WERI-Rb-1 (cell line): ENCODE data around the gene FBXL2.
"Not testable (repeated sequence)": the region's sequence is repeated elsewhere in the genome, so short reads cannot be mapped to it uniquely, and the experiment has no call there.

Experiments
- DNase-seq: peaks from one replicate; pipeline ENCODE4 v3.0.0-alpha.2; 2020
- H3K27ac ChIP-seq: fragments of 250-450 bp; sonication (Bioruptor Pico); 2 replicates; pipeline ENCODE4 v1.5.1; 2020; ENCODE audit warnings: mild to moderate bottlenecking, moderate library complexity
- H3K27me3 ChIP-seq: fragments of 250-450 bp; sonication (Bioruptor Pico); 2 replicates; pipeline ENCODE4 v1.5.1; 2021; ENCODE audit warnings: mild to moderate bottlenecking, low read depth, moderate library complexity; ENCODE audit not compliant: insufficient read depth, severe bottlenecking
- H3K36me3 ChIP-seq: fragments of 250-450 bp; sonication (Bioruptor Pico); 2 replicates; pipeline ENCODE4 v1.5.1; 2020; ENCODE audit warnings: mild to moderate bottlenecking, moderate library complexity
- H3K4me3 ChIP-seq: 2 replicates; pipeline ENCODE4 v1.5.1; 2011; ENCODE audit warnings: low read depth, mild to moderate bottlenecking, control low read depth, low read length
- H3K9me3 ChIP-seq: fragments of 250-450 bp; sonication (Bioruptor Pico); 2 replicates; pipeline ENCODE4 v1.5.1; 2021; ENCODE audit warnings: mild to moderate bottlenecking, moderate library complexity; ENCODE audit not compliant: severe bottlenecking
- CTCF ChIP-seq: IDR thresholded peaks from 2 replicates; pipeline ENCODE4 v1.5.1; 2011; ENCODE audit warnings: low read depth, mild to moderate bottlenecking, control low read depth, inconsistent platforms, low read length

The FBXL2 gene

DNA sequence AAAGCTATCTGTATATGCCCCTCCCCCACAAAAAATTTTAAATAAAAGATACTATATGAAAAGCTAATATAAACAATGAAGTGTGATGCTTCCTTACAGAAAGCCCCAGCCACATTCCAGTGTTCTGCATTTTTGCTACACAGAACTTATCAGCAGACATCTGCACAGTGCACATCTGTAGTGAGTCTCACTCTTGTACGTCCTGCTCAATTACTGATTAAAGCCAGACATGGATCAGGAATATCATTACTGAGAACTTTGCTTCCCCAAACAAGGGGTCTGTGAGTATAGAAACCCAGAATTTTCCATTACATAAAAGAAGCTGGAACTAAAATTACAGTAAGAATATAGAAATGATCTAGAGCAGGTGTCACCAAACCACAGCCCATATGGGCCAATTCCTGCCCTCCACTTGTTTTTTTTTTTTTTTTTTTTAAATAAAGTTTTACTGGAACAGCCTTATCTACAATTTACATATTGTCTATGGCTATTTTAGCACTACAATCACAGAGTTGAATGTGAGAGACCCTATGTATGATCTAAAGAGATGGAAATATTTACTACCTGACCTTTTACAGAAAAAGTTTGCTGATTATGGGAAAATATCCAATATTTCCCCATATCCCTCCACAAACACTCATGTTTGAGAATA lies 117.3 kb downstream of the FBXL2 start:
- no peak overlapping the region for H3K4me3 ChIP-seq
- no peak for DNase-seq
- peaks cover 52% of the 10 kb centered on the region for H3K36me3 ChIP-seq
- no peak for TF ChIP-seq CTCF
- no peak overlapping the region for H3K27ac ChIP-seq
- H3K9me3 ChIP-seq = no peaks in the 10 kb centered on the region
- H3K27me3 ChIP-seq = no peaks in the 10 kb centered on the region

GRCh38 chr3:33395900-33396299 lies 118.7 kb downstream of the FBXL2 start:
- no peaks in the 10 kb centered on the region for H3K9me3 ChIP-seq
- no peak for TF ChIP-seq CTCF
- no peak overlapping the region for H3K27ac ChIP-seq
- no peaks in the 10 kb centered on the region for H3K27me3 ChIP-seq
- peaks cover 53% of the 10 kb centered on the region for H3K36me3 ChIP-seq
- H3K4me3 ChIP-seq = no peak overlapping the region
- DNase-seq = no peak

- no peak for DNase-seq
- H3K27ac ChIP-seq = no peak overlapping the region
- H3K36me3 ChIP-seq = peaks cover 55% of the 10 kb centered on the region
- no peak overlapping the region for H3K4me3 ChIP-seq
- TF ChIP-seq CTCF = no peak
- H3K9me3 ChIP-seq = no peaks in the 10 kb centered on the region
- no peaks in the 10 kb centered on the region for H3K27me3 ChIP-seq
These were observed 121.2 kb downstream of the FBXL2 start for GRCh38 chr3:33398410-33398809.

GRCh38 chr3:33401781-33402180 lies 124.5 kb downstream of the FBXL2 start:
- Histone ChIP-seq H3K27me3 (no peaks in the 10 kb centered on the region), H3K4me3 (no peak overlapping the region), H3K27ac (no peak overlapping the region), H3K9me3 (no peaks in the 10 kb centered on the region), H3K36me3 (peaks cover 68% of the 10 kb centered on the region)
- no peak for TF ChIP-seq CTCF
- DNase-seq = no peak

DNA sequence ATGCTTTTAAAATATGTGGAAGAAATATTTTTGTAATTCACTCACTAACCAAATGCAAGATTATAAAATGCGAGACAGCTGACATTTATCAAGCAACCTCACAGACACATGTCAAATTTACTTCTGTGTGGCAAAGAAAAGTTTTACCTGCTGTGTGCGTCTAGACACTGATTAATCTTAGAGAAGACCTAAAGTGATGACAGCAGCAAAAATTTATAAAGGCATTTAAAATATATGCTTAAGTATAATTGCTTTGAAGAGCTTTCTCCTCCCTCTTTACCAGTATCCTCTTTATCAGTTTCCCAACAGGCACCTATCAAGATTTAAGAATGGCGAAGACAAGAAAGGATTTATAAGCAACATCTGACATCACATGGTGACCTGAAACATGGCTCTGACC lies 125.7 kb downstream of the FBXL2 start:
- Histone ChIP-seq H3K4me3 (no peak overlapping the region), H3K27me3 (no peaks in the 10 kb centered on the region), H3K27ac (no peak overlapping the region), H3K36me3 (peaks cover 71% of the 10 kb centered on the region), H3K9me3 (no peaks in the 10 kb centered on the region)
- no peak for TF ChIP-seq CTCF
- DNase-seq = no peak

DNA sequence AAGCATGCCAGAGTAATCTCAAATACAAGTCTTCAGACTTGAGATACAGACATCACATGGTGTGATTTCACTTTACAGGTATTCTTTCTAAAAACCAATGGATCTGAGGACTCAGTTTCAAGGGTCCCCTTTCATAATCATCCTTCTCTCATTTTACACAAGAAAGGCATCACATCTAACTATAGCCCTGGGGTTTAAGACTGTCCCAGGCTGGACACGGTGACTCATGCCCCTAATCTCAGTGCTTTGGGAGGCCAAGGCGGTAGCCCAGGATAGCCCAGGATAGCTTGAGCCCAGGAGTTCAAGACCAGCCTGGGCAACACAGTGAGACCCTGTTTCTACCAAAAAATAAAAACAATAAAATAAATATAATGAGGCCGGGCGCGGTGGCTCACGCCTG lies 126.5 kb downstream of the FBXL2 start:
- Histone ChIP-seq H3K4me3 (no peak overlapping the region), H3K9me3 (no peaks in the 10 kb centered on the region), H3K27me3 (no peaks in the 10 kb centered on the region), H3K36me3 (peaks cover 71% of the 10 kb centered on the region), H3K27ac (no peak overlapping the region)
- TF ChIP-seq CTCF = no peak
- DNase-seq = no peak

- H3K27ac ChIP-seq, H3K9me3 ChIP-seq, H3K4me3 ChIP-seq, DNase-seq, H3K27me3 ChIP-seq: not testable (repeated sequence)
- H3K36me3 ChIP-seq = peaks cover 53% of the 10 kb centered on the region
These were observed 133.6 kb downstream of the FBXL2 start for GRCh38 chr3:33410816-33411215.
